ENCODE data around the gene MYG1. TPM values are rescaled to one million over a fixed set of nuclear protein-coding genes. Genes with fewer than 3 reads are reported as not detected.

The MYG1 gene
- total and polyA plus RNA-seq, 2 of the 4 experiments (the other 2 are of a cell fraction): 49.8 to 63.7 TPM

GRCh38 chr12:53328043-53328435 lies 28.5 kb downstream of the MYG1 start:
- WGBS, 2 experiments (ENCODE audit: extremely low coverage in 2 of 2, insufficient read length in 1 of 2): 9% methylated on average over 4 of the region's 16 CpGs; no CpG with 5 or more reads in 1 of the 2 experiments
- DNase-seq (no peak), ATAC-seq (ENCODE audit: low read depth) (no peak)
- intact Hi-C loops (cut with micrococcal nuclease): loop anchor here (10.0 kb wide), 1 partner anchor 113 kb away; no protein-coding TSS in a partner anchor
- H4K5ac ChIP-seq (ENCODE audit: low read depth, low read length): no peak overlapping the region
- H3K4ac ChIP-seq (ENCODE audit: low read depth, low read length): no peak overlapping the region
- H2AK5ac ChIP-seq (ENCODE audit: low read depth, low read length): no peak overlapping the region
- H3K4me2 ChIP-seq (ENCODE audit: low read depth, low read length): no peak overlapping the region
- H2BK120ac ChIP-seq (ENCODE audit: low read depth, low read length): no peak overlapping the region
- POLR2A ChIA-PET (ENCODE audit: unreplicated experiment): interaction anchor here (0.6 kb wide), 1 partner anchor 166 kb away, joined by 3 read pairs; no protein-coding TSS in a partner anchor
- H3K27me3 ChIP-seq (ENCODE audit: control insufficient read depth, insufficient read depth, low read length): peaks cover 29% of the 10 kb centered on the region
- H3K4me3 ChIP-seq (ENCODE audit: insufficient read depth, low read depth, low read length): no peak overlapping the region
- H3K56ac ChIP-seq (ENCODE audit: extremely low read depth, insufficient read depth, low read length): no peak overlapping the region
- H2BK20ac ChIP-seq (ENCODE audit: low read depth, low read length): no peak overlapping the region
- H2BK15ac ChIP-seq (ENCODE audit: low read depth, low read length): no peak overlapping the region
- no peak overlapping the region for H3K27ac ChIP-seq (ENCODE audit: insufficient read depth, low read length)
- peak overlapping the region; percentile 29 for H2AFZ ChIP-seq (replicated peaks; ENCODE audit: low read length, poor library complexity)
- BruUV-seq (replicated peaks): no TSS peak
- H3K79me1 ChIP-seq (ENCODE audit: low read depth in 1 of 2, low read length in 2 of 2): peaks cover 0 to 6% of the 10 kb centered on the region in 2 experiments; a peak in 1 of 4 replicates
- dilution Hi-C loops (cut with HindIII; ENCODE audit: low sequenced_read_pairs, unreplicated experiment): no loop called here
- H3K9me1 ChIP-seq (ENCODE audit: insufficient read depth, low read length): peaks cover 7% of the 10 kb centered on the region; the same call in 1 of the 2 replicates
- no peak overlapping the region for H4K8ac ChIP-seq (ENCODE audit: low read depth in 2 of 2, low read length in 2 of 2)
- H4K91ac ChIP-seq (ENCODE audit: insufficient read depth, low read depth, low read length): no peak overlapping the region
- H3K18ac ChIP-seq (ENCODE audit: low read depth, low read length): no peak overlapping the region
- no peaks in the 10 kb centered on the region for H4K20me1 ChIP-seq (ENCODE audit: insufficient read depth, low read length)
- in situ Hi-C loops (cut with MboI; ENCODE audit: low sequenced_read_pairs): loop anchor here (10.0 kb wide), 1 partner anchor 177 kb away; the partner anchor contains the start of genes NPFF and TARBP2
- H3K23ac ChIP-seq (ENCODE audit: low read depth, low read length): peak overlapping the region; percentile 27; the same call in 1 of the 2 replicates
- H3K14ac ChIP-seq (replicated peaks; ENCODE audit: low read depth, low read length): no peak overlapping the region
- H2AK9ac ChIP-seq (replicated peaks; ENCODE audit: low read depth, low read length, poor library complexity): no peak overlapping the region
- CTCF ChIA-PET: interaction anchor here (0.7 kb wide), 1 partner anchor 93 kb away, joined by 3 read pairs; no protein-coding TSS in a partner anchor
- no peaks in the 10 kb centered on the region for H3K36me3 ChIP-seq (ENCODE audit: control insufficient read depth, insufficient read depth, low read length)
- H3K4me1 ChIP-seq (ENCODE audit: control insufficient read depth, insufficient read depth, low read length): peaks cover 5% of the 10 kb centered on the region; the same call in 1 of the 2 replicates
- TF ChIP-seq CTCF (conservative IDR thresholded peaks at IDR 0.05; ENCODE audit: low read depth, low read length) (no peak), ELK1 (IDR thresholded peaks at IDR 0.05; ENCODE audit: borderline replicate concordance, low read depth, low read length) (no peak), CEBPB (IDR thresholded peaks at IDR 0.05; ENCODE audit: low read depth, low read length) (no peak), MAFK (IDR thresholded peaks at IDR 0.05; ENCODE audit: low read depth, low read length) (no peak), FOS (IDR thresholded peaks at IDR 0.05; ENCODE audit: low read depth, low read length) (no peak), CHD1 (IDR thresholded peaks at IDR 0.05; ENCODE audit: low read depth, low read length) (no peak), SMC3 (IDR thresholded peaks at IDR 0.05; ENCODE audit: low read depth, low read length) (no peak)
- H3K9ac ChIP-seq (ENCODE audit: low read depth, low read length): no peak overlapping the region
- H3K9me3 ChIP-seq (ENCODE audit: control insufficient read depth, insufficient read depth, low read length): no peaks in the 10 kb centered on the region
- no peak overlapping the region for H2BK5ac ChIP-seq (ENCODE audit: low read depth, low read length, poor library complexity, severe bottlenecking)

Measured in IMR-90 (cell line).